Measurements from ENCODE around the gene IQCK.

IQCK gene

GRCh38 chr16:19868421-19868820 is 150.3 kb downstream of the IQCK start:
- no peak for DNase-seq

GRCh38 chr16:19871721-19872120 is 153.7 kb downstream of the IQCK start:
- DNase-seq: no peak

- no peak for DNase-seq
Measured at GRCh38 chr16:19872179-19872863, 154.2 kb downstream of the IQCK start.

- DNase-seq: no peak
Measured at GRCh38 chr16:19872935-19873334, 154.9 kb downstream of the IQCK start.

GRCh38 chr16:19874026-19874425 is 156.0 kb downstream of the IQCK start:
- no peak for DNase-seq

- peak; percentile 55 for DNase-seq
Measured at GRCh38 chr16:19874851-19875546, 156.9 kb downstream of the IQCK start.

- no peak for DNase-seq
Measured at GRCh38 chr16:19875900-19876299, 157.8 kb downstream of the IQCK start.

- no peak for DNase-seq
Measured at GRCh38 chr16:19876501-19877059, 158.5 kb downstream of the IQCK start.

- no peak for DNase-seq
Measured at GRCh38 chr16:19878757-19879156, 160.7 kb downstream of the IQCK start.

- no peak for DNase-seq
Measured at GRCh38 chr16:19879241-19879792, 161.2 kb downstream of the IQCK start.

GRCh38 chr16:19881028-19881427 is 163.0 kb downstream of the IQCK start:
- DNase-seq: no peak

GRCh38 chr16:19881783-19882182 is 163.7 kb downstream of the IQCK start:
- DNase-seq: no peak

GRCh38 chr16:19882186-19882585 is 164.1 kb downstream of the IQCK start:
- DNase-seq: no peak

GRCh38 chr16:19882646-19883045 is 164.6 kb downstream of the IQCK start:
- DNase-seq: no peak

- no peak for DNase-seq
Measured at GRCh38 chr16:19883296-19883965, 165.4 kb downstream of the IQCK start.

- DNase-seq: no peak
Measured at GRCh38 chr16:19883966-19884485, 166.0 kb downstream of the IQCK start.

GRCh38 chr16:19884611-19885450 is 166.8 kb downstream of the IQCK start, which contains the start of gene GPRC5B:
Gene GPRC5B (minus strand): TSS chr16:19884848. CDS start chr16:19872845, 12,003 bp downstream.
- no peak for DNase-seq

- DNase-seq: no peak
Measured at GRCh38 chr16:19885451-19886072, 167.5 kb downstream of the IQCK start.

GRCh38 chr16:19886073-19886941 is 168.2 kb downstream of the IQCK start:
- peak; percentile 73 for DNase-seq

- no peak for DNase-seq
Measured at GRCh38 chr16:19888834-19889233, 170.8 kb downstream of the IQCK start.

- DNase-seq: no peak
Measured at GRCh38 chr16:19890901-19891300, 172.8 kb downstream of the IQCK start.

All from MV-4-11 (cell line).